ENCODE measurements around the gene OBP2A.

- no peak for TF ChIP-seq EP300 (IDR thresholded peaks at IDR 0.05)
- TF ChIP-seq POLR2A (IDR thresholded peaks at IDR 0.05) = no peak
- TF ChIP-seq CTCF (IDR thresholded peaks at IDR 0.05) = no peak
- no peak for TF ChIP-seq POLR2AphosphoS5 (IDR thresholded peaks at IDR 0.05)
Measured at GRCh38 chr9:135586601-135587109, 40.7 kb downstream of the OBP2A start.

All from gastroesophageal sphincter (tissue), 3 donors.